SU-DHL-6 (cell line): Measurements from ENCODE around the gene CD79B.
"Not testable (repeated sequence)": the region's sequence is repeated elsewhere in the genome, so short reads cannot be mapped to it uniquely, and the experiment has no call there.

ENCODE experiments used
- EZH2phosphoT487 ChIP-seq: fragments of 200-600 bp; sonication (generic), shearing (Covaris generic); conservative IDR thresholded peaks from 2 replicates; pipeline ENCODE4 v1.6.1; 2018; ENCODE audit warnings: mild to moderate bottlenecking, antibody characterized with exemption, low read length, moderate library complexity, mixed read lengths
- TF ChIP-seq, protein P1 (sequence below): fragments of 200-600 bp; sonication (generic); IDR thresholded peaks from one replicate; pipeline ENCODE4 v1.5.1; 2017; ENCODE audit warnings: antibody characterized with exemption, mild to moderate bottlenecking, low read length, moderate library complexity; ENCODE audit not compliant: insufficient read depth, poor library complexity, severe bottlenecking

DNA sequence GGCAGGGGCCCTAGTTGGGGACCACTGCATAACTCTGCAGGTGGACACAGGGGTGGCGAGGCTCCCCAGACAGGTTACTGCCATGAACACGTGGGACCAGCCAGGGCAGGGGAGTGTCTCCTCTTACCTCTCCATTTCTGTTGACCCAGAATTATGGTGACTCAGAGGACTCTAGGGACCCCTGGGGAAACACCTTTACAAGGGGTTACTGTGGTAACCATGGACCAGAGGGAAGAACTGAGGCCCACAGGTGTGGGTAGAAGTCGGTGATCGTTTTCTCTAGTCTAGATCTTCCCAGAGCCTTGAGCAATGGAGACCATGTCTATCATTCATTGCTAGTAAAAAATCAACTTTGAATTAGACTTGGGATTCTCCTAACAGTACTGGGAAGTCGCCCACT lies 11.4 kb downstream of the CD79B start:
- TF ChIP-seq, protein P1, sequence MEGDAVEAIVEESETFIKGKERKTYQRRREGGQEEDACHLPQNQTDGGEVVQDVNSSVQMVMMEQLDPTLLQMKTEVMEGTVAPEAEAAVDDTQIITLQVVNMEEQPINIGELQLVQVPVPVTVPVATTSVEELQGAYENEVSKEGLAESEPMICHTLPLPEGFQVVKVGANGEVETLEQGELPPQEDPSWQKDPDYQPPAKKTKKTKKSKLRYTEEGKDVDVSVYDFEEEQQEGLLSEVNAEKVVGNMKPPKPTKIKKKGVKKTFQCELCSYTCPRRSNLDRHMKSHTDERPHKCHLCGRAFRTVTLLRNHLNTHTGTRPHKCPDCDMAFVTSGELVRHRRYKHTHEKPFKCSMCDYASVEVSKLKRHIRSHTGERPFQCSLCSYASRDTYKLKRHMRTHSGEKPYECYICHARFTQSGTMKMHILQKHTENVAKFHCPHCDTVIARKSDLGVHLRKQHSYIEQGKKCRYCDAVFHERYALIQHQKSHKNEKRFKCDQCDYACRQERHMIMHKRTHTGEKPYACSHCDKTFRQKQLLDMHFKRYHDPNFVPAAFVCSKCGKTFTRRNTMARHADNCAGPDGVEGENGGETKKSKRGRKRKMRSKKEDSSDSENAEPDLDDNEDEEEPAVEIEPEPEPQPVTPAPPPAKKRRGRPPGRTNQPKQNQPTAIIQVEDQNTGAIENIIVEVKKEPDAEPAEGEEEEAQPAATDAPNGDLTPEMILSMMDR = not testable (repeated sequence)
- TF ChIP-seq EZH2phosphoT487 = not testable (repeated sequence)
